ENCODE data around the gene PFDN1. TPM values are rescaled to one million over a fixed set of nuclear protein-coding genes. Genes with fewer than 3 reads are reported as not detected.

Gene PFDN1
- total RNA-seq, 1 experiment from 2014 or later: 48.9 TPM

DNA sequence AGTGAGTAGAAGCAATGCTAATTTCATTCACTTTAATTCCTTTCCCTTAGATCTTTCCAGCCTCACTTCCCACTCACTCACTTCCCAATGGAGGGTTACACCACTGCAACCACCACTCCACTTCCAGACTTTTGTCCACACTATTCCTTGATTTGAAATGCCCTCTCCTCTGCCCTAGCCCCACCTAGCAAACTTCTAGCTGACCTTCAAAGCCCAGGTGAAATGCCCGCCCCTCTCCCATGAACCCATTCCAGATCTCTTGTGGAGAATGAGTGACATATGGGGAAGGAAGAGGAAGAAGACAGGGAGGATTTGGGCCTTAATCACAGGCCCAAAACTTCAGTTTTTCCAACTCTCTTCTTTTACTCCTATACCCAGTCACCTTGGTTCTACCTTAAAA, 37.1 kb downstream of the PFDN1 start:
- no peak for TF ChIP-seq EZH2 (IDR thresholded peaks at IDR 0.05)
- no peak for TF ChIP-seq POLR2A (IDR thresholded peaks at IDR 0.05; ENCODE audit: borderline replicate concordance, extremely low read depth, insufficient read depth, insufficient read length)
- TF ChIP-seq, protein P1, sequence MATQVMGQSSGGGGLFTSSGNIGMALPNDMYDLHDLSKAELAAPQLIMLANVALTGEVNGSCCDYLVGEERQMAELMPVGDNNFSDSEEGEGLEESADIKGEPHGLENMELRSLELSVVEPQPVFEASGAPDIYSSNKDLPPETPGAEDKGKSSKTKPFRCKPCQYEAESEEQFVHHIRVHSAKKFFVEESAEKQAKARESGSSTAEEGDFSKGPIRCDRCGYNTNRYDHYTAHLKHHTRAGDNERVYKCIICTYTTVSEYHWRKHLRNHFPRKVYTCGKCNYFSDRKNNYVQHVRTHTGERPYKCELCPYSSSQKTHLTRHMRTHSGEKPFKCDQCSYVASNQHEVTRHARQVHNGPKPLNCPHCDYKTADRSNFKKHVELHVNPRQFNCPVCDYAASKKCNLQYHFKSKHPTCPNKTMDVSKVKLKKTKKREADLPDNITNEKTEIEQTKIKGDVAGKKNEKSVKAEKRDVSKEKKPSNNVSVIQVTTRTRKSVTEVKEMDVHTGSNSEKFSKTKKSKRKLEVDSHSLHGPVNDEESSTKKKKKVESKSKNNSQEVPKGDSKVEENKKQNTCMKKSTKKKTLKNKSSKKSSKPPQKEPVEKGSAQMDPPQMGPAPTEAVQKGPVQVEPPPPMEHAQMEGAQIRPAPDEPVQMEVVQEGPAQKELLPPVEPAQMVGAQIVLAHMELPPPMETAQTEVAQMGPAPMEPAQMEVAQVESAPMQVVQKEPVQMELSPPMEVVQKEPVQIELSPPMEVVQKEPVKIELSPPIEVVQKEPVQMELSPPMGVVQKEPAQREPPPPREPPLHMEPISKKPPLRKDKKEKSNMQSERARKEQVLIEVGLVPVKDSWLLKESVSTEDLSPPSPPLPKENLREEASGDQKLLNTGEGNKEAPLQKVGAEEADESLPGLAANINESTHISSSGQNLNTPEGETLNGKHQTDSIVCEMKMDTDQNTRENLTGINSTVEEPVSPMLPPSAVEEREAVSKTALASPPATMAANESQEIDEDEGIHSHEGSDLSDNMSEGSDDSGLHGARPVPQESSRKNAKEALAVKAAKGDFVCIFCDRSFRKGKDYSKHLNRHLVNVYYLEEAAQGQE (IDR thresholded peaks at IDR 0.05; ENCODE audit: low read depth): no peak
- TF ChIP-seq SRF (IDR thresholded peaks at IDR 0.05; ENCODE audit: low read depth): no peak
- no peak for TF ChIP-seq MAX (IDR thresholded peaks at IDR 0.05)
- CTCF ChIA-PET: no interaction called here
- POLR2A ChIA-PET: no interaction called here

DNA sequence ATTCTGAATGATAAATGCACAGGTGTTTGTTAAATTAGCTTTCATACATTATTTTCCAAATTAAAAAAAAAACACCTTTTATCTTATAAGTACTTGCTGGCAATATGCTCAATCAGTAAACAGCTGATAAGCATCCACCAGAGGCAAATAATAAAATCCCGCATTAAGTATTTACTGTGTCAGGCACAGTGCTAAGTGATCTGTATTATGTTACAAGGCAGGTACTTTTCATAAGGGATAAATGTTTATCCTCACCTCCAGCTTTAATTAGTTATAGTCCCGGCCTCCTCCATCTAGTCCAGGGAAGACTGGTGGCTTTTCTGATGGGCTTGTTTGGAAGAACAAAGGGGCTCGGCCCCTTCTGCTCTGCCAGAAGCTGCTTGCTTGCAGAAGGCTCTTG, 40.1 kb downstream of the PFDN1 start:
- BruUV-seq (replicated peaks): no TSS peak
- RAD21 ChIA-PET (ENCODE audit: low non-redundant PET in 1 of 2, low total read pairs in 2 of 2, uncharacterized antibody in 2 of 2, unreplicated experiment in 2 of 2): no interaction called here
- no peaks in the 10 kb centered on the region for H3K9me3 ChIP-seq (ENCODE audit: control insufficient read depth in 1 of 2, insufficient read depth in 1 of 2, low read depth in 1 of 2, low read length in 2 of 2)
- intact Hi-C loops (cut with micrococcal nuclease): no loop called here
- H3K79me2 ChIP-seq (ENCODE audit: insufficient read depth, low read length): peaks cover 65% of the 10 kb centered on the region
- H3K36me3 ChIP-seq (ENCODE audit: control insufficient read depth in 1 of 2, insufficient read depth in 2 of 2, low read length in 2 of 2): no peaks in the 10 kb centered on the region
- no peak overlapping the region for H3K4me2 ChIP-seq (ENCODE audit: low read length)
- no peak overlapping the region for H3K9ac ChIP-seq (ENCODE audit: low read length)
- H3K4me3 ChIP-seq (replicated peaks in 1 of 2; ENCODE audit: low read depth in 1 of 2, low read length in 2 of 2): no peak overlapping the region
- no peak overlapping the region for H3K27ac ChIP-seq (ENCODE audit: low read depth, low read length)
- DNase-seq (ENCODE audit: low read depth, low spot score): no peak
- peaks cover 27 to 48% of the 10 kb centered on the region in 2 experiments for H3K4me1 ChIP-seq (ENCODE audit: control insufficient read depth in 1 of 2, insufficient read depth in 2 of 2, low read length in 2 of 2)
- POLR2A ChIA-PET: interaction anchor here (2.7 kb wide), 1 partner anchor 82 kb away, joined by 24 read pairs; the partner anchor contains the start of gene HBEGF
- CTCF ChIA-PET: no interaction called here
- H3K9me2 ChIP-seq (ENCODE audit: insufficient read depth): no peaks in the 10 kb centered on the region
- ATAC-seq: no peak
- peaks cover 5% of the 10 kb centered on the region; the same call in 1 of the 2 replicates for H4K20me1 ChIP-seq (ENCODE audit: insufficient read depth)
- no peak overlapping the region for H2AFZ ChIP-seq (ENCODE audit: low read depth, low read length, poor library complexity, severe bottlenecking)
- H3K27me3 ChIP-seq (ENCODE audit: insufficient read depth, low read length): no peaks in the 10 kb centered on the region
- TF ChIP-seq SRF (IDR thresholded peaks at IDR 0.05; ENCODE audit: low read depth) (no peak), JUND (IDR thresholded peaks at IDR 0.05) (no peak), CEBPB (IDR thresholded peaks at IDR 0.05; ENCODE audit: low read depth) (no peak), EZH2phosphoT487 (IDR thresholded peaks at IDR 0.05; ENCODE audit: borderline replicate concordance) (no peak), CTCF (IDR thresholded peaks at IDR 0.05 in 2 of 3, conservative IDR thresholded peaks at IDR 0.05 in 1 of 3; ENCODE audit: borderline replicate concordance in 1 of 3, insufficient read depth in 1 of 3, low read depth in 2 of 3, low read length in 2 of 3) (no peak), ATF3 (IDR thresholded peaks at IDR 0.05) (no peak), SIN3A (IDR thresholded peaks at IDR 0.05; ENCODE audit: low read depth) (no peak), ZFX (IDR thresholded peaks at IDR 0.05) (no peak), TCF7L2 (IDR thresholded peaks at IDR 0.05; ENCODE audit: borderline replicate concordance, extremely low read depth, insufficient read depth, insufficient read length) (no peak), FOSL1 (IDR thresholded peaks at IDR 0.05; ENCODE audit: low read depth) (no peak), EZH2 (IDR thresholded peaks at IDR 0.05) (no peak)

More for the DNA sequence above, 37.1 kb downstream of the PFDN1 start:
- intact Hi-C loops (cut with micrococcal nuclease): no loop called here
- Histone ChIP-seq H3K36me3 (ENCODE audit: control insufficient read depth in 1 of 2, insufficient read depth in 2 of 2, low read length in 2 of 2) (no peaks in the 10 kb centered on the region), H3K79me2 (ENCODE audit: insufficient read depth, low read length) (peaks cover 44% of the 10 kb centered on the region; the same call in 1 of the 2 replicates), H3K9me2 (ENCODE audit: insufficient read depth) (no peaks in the 10 kb centered on the region), H2AFZ (ENCODE audit: low read depth, low read length, poor library complexity, severe bottlenecking) (no peak overlapping the region), H3K27ac (ENCODE audit: low read depth, low read length) (no peak overlapping the region), H3K4me1 (ENCODE audit: control insufficient read depth in 1 of 2, insufficient read depth in 2 of 2, low read length in 2 of 2) (peaks cover 15 to 20% of the 10 kb centered on the region in 2 experiments), H3K4me2 (ENCODE audit: low read length) (no peak overlapping the region), H4K20me1 (ENCODE audit: insufficient read depth) (peaks cover 5% of the 10 kb centered on the region; the same call in 1 of the 2 replicates), H3K27me3 (ENCODE audit: insufficient read depth, low read length) (no peaks in the 10 kb centered on the region), H3K4me3 (replicated peaks in 1 of 2; ENCODE audit: low read depth in 1 of 2, low read length in 2 of 2) (no peak overlapping the region), H3K9ac (ENCODE audit: low read length) (no peak overlapping the region), H3K9me3 (ENCODE audit: control insufficient read depth in 1 of 2, insufficient read depth in 1 of 2, low read depth in 1 of 2, low read length in 2 of 2) (no peaks in the 10 kb centered on the region)
- ATAC-seq (no peak), DNase-seq (ENCODE audit: low read depth, low spot score) (no peak)
- RAD21 ChIA-PET (ENCODE audit: low non-redundant PET in 1 of 2, low total read pairs in 2 of 2, uncharacterized antibody in 2 of 2, unreplicated experiment in 2 of 2): no interaction called here
- BruUV-seq (replicated peaks): no TSS peak
